Colonic mucosa (tissue), 4 donors: ENCODE measurements around the gene NTRK2. TPM values are rescaled to one million over a fixed set of nuclear protein-coding genes. Genes with fewer than 3 reads are reported as not detected.

ENCODE experiments used
- DNase-seq: peaks from one replicate; pipeline ENCODE4 v3.0.0-alpha.2; 2020
- H3K27ac ChIP-seq: fragments of 200-600 bp; one replicate; pipeline ENCODE4 v1.8.0; 2021
- H3K27me3 ChIP-seq: fragments of 200-600 bp; one replicate; pipeline ENCODE4 v1.8.0; 2021
- H3K36me3 ChIP-seq: fragments of 200-600 bp; one replicate; pipeline ENCODE4 v1.8.0; 2021
- H3K4me1 ChIP-seq: fragments of 200-600 bp; one replicate; pipeline ENCODE4 v1.8.0; 2021; ENCODE audit warnings: mild to moderate bottlenecking
- H3K4me3 ChIP-seq: fragments of 200-600 bp; one replicate; pipeline ENCODE4 v1.8.0; 2021
- H3K9ac ChIP-seq, 2 donors: one replicate each; pipeline ENCODE4 v1.7.0; 2013; ENCODE audit warnings: control low read depth in 2 of 2, low read depth in 2 of 2, low read length in 2 of 2
- H3K9me3 ChIP-seq: fragments of 200-600 bp; one replicate; pipeline ENCODE4 v1.8.0; 2021
- intact Hi-C: fragments of 100-400 bp; cut with DNase I; formaldehyde crosslinking; loops from one replicate; pipeline ENCODE4 v1.14.1; 2022
- total RNA-seq, 2 donors: library from RNA; stranded (reverse); fragmentation: NEBNext Ultra II Directional in 1 of 2; extraction: Animal tissue kit (Norgen Biotek cat#: 25700) in 1 of 2; gene quantifications; one replicate each; pipeline ENCODE4 v1.2.1, GENCODE V29; 2021
- TF ChIP-seq, protein P1 (sequence below): fragments of 200-600 bp; IDR thresholded peaks from one replicate; pipeline ENCODE4 v1.8.0; 2022; ENCODE audit warnings: antibody characterized with exemption, mild to moderate bottlenecking
- donor health status: healthy.
- donor health status: DM: no; HTN: no; CAD: no.
- donor health status: DM: no; HTN: no; CAD: no.

Gene NTRK2
- total RNA-seq, 2 donors from 2014 or later: 0.52 to 2.3 TPM

- DNase-seq: peak; percentile 47
- intact Hi-C loops: no loop called here
Observed at GRCh38 chr9:84843175-84843824, 173.8 kb downstream of the NTRK2 start.

GRCh38 chr9:84845956-84846900, 176.7 kb downstream of the NTRK2 start:
- Histone ChIP-seq H3K9ac (no peak overlapping the region), H3K9me3 (no peaks in the 10 kb centered on the region), H3K27me3 (no peaks in the 10 kb centered on the region), H3K4me3 (no peak overlapping the region), H3K4me1 (no peaks in the 10 kb centered on the region), H3K36me3 (no peaks in the 10 kb centered on the region), H3K27ac (no peak overlapping the region)
- intact Hi-C loops: no loop called here
- TF ChIP-seq, protein P1, sequence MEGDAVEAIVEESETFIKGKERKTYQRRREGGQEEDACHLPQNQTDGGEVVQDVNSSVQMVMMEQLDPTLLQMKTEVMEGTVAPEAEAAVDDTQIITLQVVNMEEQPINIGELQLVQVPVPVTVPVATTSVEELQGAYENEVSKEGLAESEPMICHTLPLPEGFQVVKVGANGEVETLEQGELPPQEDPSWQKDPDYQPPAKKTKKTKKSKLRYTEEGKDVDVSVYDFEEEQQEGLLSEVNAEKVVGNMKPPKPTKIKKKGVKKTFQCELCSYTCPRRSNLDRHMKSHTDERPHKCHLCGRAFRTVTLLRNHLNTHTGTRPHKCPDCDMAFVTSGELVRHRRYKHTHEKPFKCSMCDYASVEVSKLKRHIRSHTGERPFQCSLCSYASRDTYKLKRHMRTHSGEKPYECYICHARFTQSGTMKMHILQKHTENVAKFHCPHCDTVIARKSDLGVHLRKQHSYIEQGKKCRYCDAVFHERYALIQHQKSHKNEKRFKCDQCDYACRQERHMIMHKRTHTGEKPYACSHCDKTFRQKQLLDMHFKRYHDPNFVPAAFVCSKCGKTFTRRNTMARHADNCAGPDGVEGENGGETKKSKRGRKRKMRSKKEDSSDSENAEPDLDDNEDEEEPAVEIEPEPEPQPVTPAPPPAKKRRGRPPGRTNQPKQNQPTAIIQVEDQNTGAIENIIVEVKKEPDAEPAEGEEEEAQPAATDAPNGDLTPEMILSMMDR: no peak
- DNase-seq: no peak

More at GRCh38 chr9:84843175-84843824, 173.8 kb downstream of the NTRK2 start:
- Histone ChIP-seq H3K9ac (no peak overlapping the region), H3K4me1 (no peaks in the 10 kb centered on the region), H3K27me3 (no peaks in the 10 kb centered on the region), H3K27ac (no peak overlapping the region), H3K36me3 (no peaks in the 10 kb centered on the region), H3K9me3 (no peaks in the 10 kb centered on the region), H3K4me3 (no peak overlapping the region)
- TF ChIP-seq, protein P1: no peak

DNA sequence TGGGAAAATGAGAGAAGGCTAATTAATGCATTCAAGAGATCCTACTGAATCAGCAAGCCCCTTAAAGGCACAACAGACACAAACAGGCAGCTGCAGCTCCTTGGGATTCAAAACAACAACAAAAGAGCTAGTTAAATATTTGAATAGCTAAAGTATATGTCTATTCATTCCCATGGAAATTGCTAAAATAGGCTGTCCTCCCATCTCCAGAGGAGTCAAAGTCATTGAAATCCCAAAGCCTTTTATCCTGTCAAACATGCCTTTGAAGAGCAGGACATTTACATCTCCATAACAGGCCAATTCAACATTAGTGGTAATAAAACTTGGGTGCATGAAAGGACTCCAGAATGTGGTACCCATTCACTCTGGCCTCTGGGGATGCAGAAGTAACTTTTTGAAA, 177.4 kb downstream of the NTRK2 start:
- intact Hi-C loops: no loop called here
- no peak overlapping the region for H3K4me3 ChIP-seq
- DNase-seq: no peak
- H3K27ac ChIP-seq: no peak overlapping the region
- H3K36me3 ChIP-seq: no peaks in the 10 kb centered on the region
- TF ChIP-seq, protein P1: no peak
- H3K4me1 ChIP-seq: no peaks in the 10 kb centered on the region
- no peak overlapping the region for H3K9ac ChIP-seq
- no peaks in the 10 kb centered on the region for H3K27me3 ChIP-seq
- H3K9me3 ChIP-seq: no peaks in the 10 kb centered on the region

- Histone ChIP-seq H3K27me3 (no peaks in the 10 kb centered on the region), H3K9ac (no peak overlapping the region), H3K27ac (no peak overlapping the region), H3K36me3 (no peaks in the 10 kb centered on the region), H3K4me1 (no peaks in the 10 kb centered on the region), H3K9me3 (no peaks in the 10 kb centered on the region), H3K4me3 (no peak overlapping the region)
- intact Hi-C loops: no loop called here
- TF ChIP-seq, protein P1: no peak
- DNase-seq: no peak
Observed at GRCh38 chr9:84849049-84849448, 179.5 kb downstream of the NTRK2 start.

DNA sequence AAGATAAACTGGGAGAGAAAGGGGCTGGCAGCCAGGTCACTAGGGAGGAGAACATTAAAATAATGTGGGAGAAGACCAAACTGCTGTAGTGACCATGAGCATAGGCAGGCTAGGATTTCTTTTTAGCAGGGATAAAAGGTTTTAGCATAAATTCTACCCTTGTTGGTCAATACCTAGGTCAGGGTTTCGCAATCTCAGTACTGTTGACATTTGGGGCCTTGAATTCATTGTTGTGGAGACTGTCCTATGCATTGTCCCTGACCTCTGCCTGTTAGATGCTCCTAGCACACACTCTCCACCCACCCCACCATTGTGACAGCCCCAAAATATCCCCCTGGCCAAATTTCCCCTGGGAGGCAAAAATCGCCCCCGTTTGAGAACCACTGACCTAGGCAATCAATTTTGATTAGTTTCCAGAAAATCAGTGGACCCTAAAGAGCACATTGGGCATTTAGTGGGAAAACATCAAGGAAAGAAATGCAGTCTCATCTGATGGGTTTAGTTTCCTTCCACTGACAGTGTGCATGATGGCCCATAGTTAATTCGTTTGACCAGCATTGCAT, 181.4 kb downstream of the NTRK2 start:
- Histone ChIP-seq H3K9me3 (no peaks in the 10 kb centered on the region), H3K27me3 (no peaks in the 10 kb centered on the region), H3K4me1 (no peaks in the 10 kb centered on the region), H3K4me3 (no peak overlapping the region), H3K27ac (no peak overlapping the region), H3K36me3 (no peaks in the 10 kb centered on the region), H3K9ac (no peak overlapping the region)
- intact Hi-C loops: no loop called here
- TF ChIP-seq, protein P1: no peak
- no peak for DNase-seq
